ENCODE results near the gene PLLP. TPM values are rescaled to one million over a fixed set of nuclear protein-coding genes. Genes with fewer than 3 reads are reported as not detected.

Gene PLLP
- polyA plus RNA-seq, 1 donor from 2014 or later = not detected

DNA sequence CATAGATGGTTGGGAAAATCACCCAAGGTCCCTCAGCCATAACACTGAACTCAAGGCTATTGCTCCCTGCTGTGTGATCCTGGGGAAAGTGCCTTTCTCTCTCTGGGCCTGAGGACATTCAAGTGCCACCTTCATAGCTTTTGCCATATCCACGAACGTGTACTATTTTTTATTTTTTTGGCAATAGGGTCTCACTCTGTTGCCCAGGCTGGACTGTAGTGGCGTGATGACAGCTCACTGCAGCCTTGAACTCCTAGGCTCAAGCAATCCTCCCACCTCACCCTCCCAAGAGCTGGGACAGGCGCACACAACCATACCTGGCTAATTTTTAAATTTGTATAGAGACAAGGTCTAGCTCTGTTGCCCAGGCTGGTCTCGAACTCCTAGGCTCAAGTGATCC is 10.6 kb downstream of the PLLP start:
- no peaks in the 10 kb centered on the region for H3K27me3 ChIP-seq (ENCODE audit: insufficient read depth, low read depth, low read length)
- H3K9ac ChIP-seq (ENCODE audit: low read length) = no peak overlapping the region
- H3K79me2 ChIP-seq (replicated peaks; ENCODE audit: insufficient read depth, low read length) = no peaks in the 10 kb centered on the region
- no peaks in the 10 kb centered on the region for H3K9me2 ChIP-seq (ENCODE audit: insufficient read depth, low read length)
- no peaks in the 10 kb centered on the region for H3K9me3 ChIP-seq (ENCODE audit: low read length)
- no peak overlapping the region for H3K27ac ChIP-seq (ENCODE audit: low read length)
- no peak overlapping the region for H3K4me3 ChIP-seq (ENCODE audit: low read length)
- H3K4me2 ChIP-seq (ENCODE audit: low read length) = no peak overlapping the region
- no peaks in the 10 kb centered on the region for H3F3A ChIP-seq (ENCODE audit: insufficient read depth, low read length, poor library complexity, severe bottlenecking)
- no peak overlapping the region for H2AFZ ChIP-seq (ENCODE audit: low read depth, low read length)
- no peak for TF ChIP-seq EZH2 (IDR thresholded peaks at IDR 0.05; ENCODE audit: borderline replicate concordance, insufficient read depth, low read length, poor library complexity, severe bottlenecking)
- TF ChIP-seq TAF1 (IDR thresholded peaks at IDR 0.05; ENCODE audit: low read depth) = no peak
- no peak for TF ChIP-seq REST (IDR thresholded peaks at IDR 0.05; ENCODE audit: borderline replicate concordance)
- TF ChIP-seq EP300 (conservative IDR thresholded peaks at IDR 0.05; ENCODE audit: poor library complexity, severe bottlenecking) = no peak
- TF ChIP-seq, protein P1, sequence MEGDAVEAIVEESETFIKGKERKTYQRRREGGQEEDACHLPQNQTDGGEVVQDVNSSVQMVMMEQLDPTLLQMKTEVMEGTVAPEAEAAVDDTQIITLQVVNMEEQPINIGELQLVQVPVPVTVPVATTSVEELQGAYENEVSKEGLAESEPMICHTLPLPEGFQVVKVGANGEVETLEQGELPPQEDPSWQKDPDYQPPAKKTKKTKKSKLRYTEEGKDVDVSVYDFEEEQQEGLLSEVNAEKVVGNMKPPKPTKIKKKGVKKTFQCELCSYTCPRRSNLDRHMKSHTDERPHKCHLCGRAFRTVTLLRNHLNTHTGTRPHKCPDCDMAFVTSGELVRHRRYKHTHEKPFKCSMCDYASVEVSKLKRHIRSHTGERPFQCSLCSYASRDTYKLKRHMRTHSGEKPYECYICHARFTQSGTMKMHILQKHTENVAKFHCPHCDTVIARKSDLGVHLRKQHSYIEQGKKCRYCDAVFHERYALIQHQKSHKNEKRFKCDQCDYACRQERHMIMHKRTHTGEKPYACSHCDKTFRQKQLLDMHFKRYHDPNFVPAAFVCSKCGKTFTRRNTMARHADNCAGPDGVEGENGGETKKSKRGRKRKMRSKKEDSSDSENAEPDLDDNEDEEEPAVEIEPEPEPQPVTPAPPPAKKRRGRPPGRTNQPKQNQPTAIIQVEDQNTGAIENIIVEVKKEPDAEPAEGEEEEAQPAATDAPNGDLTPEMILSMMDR (IDR thresholded peaks at IDR 0.05; ENCODE audit: poor library complexity, severe bottlenecking) = no peak
- no peak for TF ChIP-seq POLR2AphosphoS5 (IDR thresholded peaks at IDR 0.05)
- no peak for TF ChIP-seq MXI1 (conservative IDR thresholded peaks at IDR 0.05; ENCODE audit: poor library complexity, severe bottlenecking)
- no peak for TF ChIP-seq RAD21 (conservative IDR thresholded peaks at IDR 0.05)
- no peak for TF ChIP-seq SMC3 (conservative IDR thresholded peaks at IDR 0.05; ENCODE audit: poor library complexity)
- H3K36me3 ChIP-seq (ENCODE audit: insufficient read depth, low read length) = no peaks in the 10 kb centered on the region
- no peaks in the 10 kb centered on the region for H4K20me1 ChIP-seq (ENCODE audit: insufficient read depth)

DNA sequence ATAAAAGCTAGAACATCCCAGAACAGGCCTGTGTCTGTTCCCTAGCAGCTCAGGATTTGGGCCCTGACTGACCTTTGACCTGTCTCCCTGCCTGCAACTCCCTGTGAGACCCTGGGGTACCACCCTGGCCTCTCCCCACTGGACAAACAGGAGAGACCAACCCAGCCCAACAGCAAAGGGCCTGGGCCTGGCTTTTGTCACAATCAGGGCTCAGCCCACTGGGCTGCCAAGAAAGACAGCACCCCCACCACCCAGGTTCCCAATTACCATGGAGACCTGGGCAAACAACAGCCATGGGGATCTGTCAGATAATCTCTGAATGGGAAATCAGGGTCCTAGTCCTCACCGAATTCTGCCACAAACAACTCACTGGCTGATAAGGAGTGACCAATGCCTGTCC is 11.1 kb downstream of the PLLP start:
- H3K4me3 ChIP-seq (ENCODE audit: low read length) = no peak overlapping the region
- H2AFZ ChIP-seq (ENCODE audit: low read depth, low read length) = no peak overlapping the region
- H3K36me3 ChIP-seq (ENCODE audit: insufficient read depth, low read length) = no peaks in the 10 kb centered on the region
- no peaks in the 10 kb centered on the region for H3K79me2 ChIP-seq (replicated peaks; ENCODE audit: insufficient read depth, low read length)
- H3F3A ChIP-seq (ENCODE audit: insufficient read depth, low read length, poor library complexity, severe bottlenecking) = no peaks in the 10 kb centered on the region
- no peak overlapping the region for H3K4me2 ChIP-seq (ENCODE audit: low read length)
- no peaks in the 10 kb centered on the region for H4K20me1 ChIP-seq (ENCODE audit: insufficient read depth)
- H3K9me3 ChIP-seq (ENCODE audit: low read length) = no peaks in the 10 kb centered on the region
- H3K9me2 ChIP-seq (ENCODE audit: insufficient read depth, low read length) = no peaks in the 10 kb centered on the region
- H3K27me3 ChIP-seq (ENCODE audit: insufficient read depth, low read depth, low read length) = no peaks in the 10 kb centered on the region
- H3K9ac ChIP-seq (ENCODE audit: low read length) = no peak overlapping the region
- no peak overlapping the region for H3K27ac ChIP-seq (ENCODE audit: low read length)
- TF ChIP-seq RAD21 (conservative IDR thresholded peaks at IDR 0.05) (no peak), POLR2AphosphoS5 (IDR thresholded peaks at IDR 0.05) (no peak), TAF1 (IDR thresholded peaks at IDR 0.05; ENCODE audit: low read depth) (no peak), REST (IDR thresholded peaks at IDR 0.05; ENCODE audit: borderline replicate concordance) (no peak), EP300 (conservative IDR thresholded peaks at IDR 0.05; ENCODE audit: poor library complexity, severe bottlenecking) (no peak), SMC3 (conservative IDR thresholded peaks at IDR 0.05; ENCODE audit: poor library complexity) (no peak), EZH2 (IDR thresholded peaks at IDR 0.05; ENCODE audit: borderline replicate concordance, insufficient read depth, low read length, poor library complexity, severe bottlenecking) (no peak), MXI1 (conservative IDR thresholded peaks at IDR 0.05; ENCODE audit: poor library complexity, severe bottlenecking) (no peak)
- TF ChIP-seq, protein P1 (IDR thresholded peaks at IDR 0.05; ENCODE audit: poor library complexity, severe bottlenecking) = no peak

Measured in neural cell (in vitro differentiated cells).